ENCODE results near the gene CRY2.

Gene CRY2

GRCh38 chr11:45918962-45919675, 71.8 kb downstream of the CRY2 start:
- DNase-seq: no peak

- no peak for DNase-seq
Measured at GRCh38 chr11:45919806-45920530, 72.7 kb downstream of the CRY2 start.

- no peak for DNase-seq
Measured at GRCh38 chr11:45920531-45921477, 73.5 kb downstream of the CRY2 start.

- no peak for DNase-seq
Measured at GRCh38 chr11:45921561-45922424, 74.5 kb downstream of the CRY2 start.

GRCh38 chr11:45922425-45923082, 75.3 kb downstream of the CRY2 start, which contains the start of gene LARGE2:
TSS of gene LARGE2 (plus strand) at chr11:45922656. CDS start at chr11:45922883, 227 bp downstream.
- no peak for DNase-seq

GRCh38 chr11:45924036-45924915, 77.0 kb downstream of the CRY2 start:
- no peak for DNase-seq

- DNase-seq: no peak
Measured at GRCh38 chr11:45924927-45925326, 77.7 kb downstream of the CRY2 start.

GRCh38 chr11:45925550-45925949, 78.3 kb downstream of the CRY2 start:
- DNase-seq: no peak

GRCh38 chr11:45926001-45926401, 78.7 kb downstream of the CRY2 start:
- no peak for DNase-seq

- no peak for DNase-seq
Measured at GRCh38 chr11:45926536-45927331, 79.5 kb downstream of the CRY2 start.

GRCh38 chr11:45927332-45927683, 80.0 kb downstream of the CRY2 start:
- DNase-seq: no peak

GRCh38 chr11:45927684-45928413, 80.6 kb downstream of the CRY2 start:
- no peak for DNase-seq

GRCh38 chr11:45928535-45929215, 81.4 kb downstream of the CRY2 start:
- no peak for DNase-seq

- no peak for DNase-seq
Measured at GRCh38 chr11:45929486-45930030, 82.3 kb downstream of the CRY2 start.

- no peak for DNase-seq
Measured at GRCh38 chr11:45930031-45930794, 82.9 kb downstream of the CRY2 start.

GRCh38 chr11:45930951-45931570, 83.8 kb downstream of the CRY2 start:
- DNase-seq: no peak

- no peak for DNase-seq
Measured at GRCh38 chr11:45931739-45932138, 84.5 kb downstream of the CRY2 start.
